ENCODE measurements around the gene CATSPERD. TPM values are rescaled to one million over a fixed set of nuclear protein-coding genes. Genes with fewer than 3 reads are reported as not detected.

CATSPERD gene
- total RNA-seq (under 1 TPM in 1 of 5 experiments, not detected in 4; 0.07 TPM), polyA plus RNA-seq (not detected), total RNA-seq (not detected)

DNA sequence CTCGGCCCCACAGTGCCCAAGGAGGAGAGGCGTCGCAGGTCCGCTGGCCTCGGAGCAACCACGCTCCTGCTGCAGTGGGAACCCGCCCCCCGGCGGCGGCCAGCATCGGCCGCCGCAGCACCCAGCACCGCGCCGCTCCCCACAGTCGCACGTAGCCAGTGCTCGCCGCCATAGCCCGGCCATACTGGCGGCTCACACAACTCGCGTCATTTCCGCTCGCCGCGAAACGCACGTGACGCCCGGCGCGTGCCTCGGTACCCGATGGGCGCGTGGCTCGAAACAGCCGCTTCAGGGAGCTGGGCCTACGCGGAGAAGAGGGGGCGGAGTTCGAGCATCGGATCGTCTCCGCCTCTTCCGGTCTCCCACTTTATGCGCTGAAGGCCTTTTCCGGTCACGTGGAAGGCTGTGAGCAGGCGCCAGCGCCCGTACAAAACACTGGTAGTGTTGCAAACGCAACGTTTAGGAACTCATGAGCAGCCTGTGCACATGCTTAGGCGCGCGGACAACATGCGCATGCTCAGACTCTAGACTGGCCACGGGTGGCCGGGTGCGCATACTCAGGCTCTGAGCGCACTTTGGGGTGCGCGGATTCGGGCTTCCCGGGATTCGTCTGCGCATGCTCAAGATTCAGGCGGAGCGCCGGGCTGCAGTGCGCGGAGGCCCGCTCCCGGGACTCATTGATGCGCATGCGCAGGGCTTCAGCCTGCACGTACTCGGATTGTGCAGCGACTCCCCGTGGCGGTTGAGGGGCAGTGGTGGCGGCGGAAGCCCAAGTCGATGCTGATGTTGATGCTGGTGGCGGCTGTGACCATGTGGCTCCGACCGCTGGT lies at the start of gene CATSPERD, which contains the start of gene LONP1:
Gene CATSPERD, plus strand, starts transcription at position 677 of the 830 bp plus-strand sequence. Its CDS starts 101 bp downstream, at position 778.
Gene LONP1, minus strand, starts transcription at position 186 of the 830 bp plus-strand sequence. Its CDS starts 14 bp downstream, at position 172.
- DNase-seq (peak; percentile 96 to 100 (median 98)), ATAC-seq (peak; percentile 95)
- Histone ChIP-seq H3K4me1 (ENCODE audit: control insufficient read depth in 2 of 2, insufficient read depth in 2 of 2, low read length in 2 of 2) (peaks cover 12 to 16% of the 10 kb centered on the region in 2 donors), H3K9me3 (ENCODE audit: control insufficient read depth in 2 of 3, low read length in 3 of 3) (no peaks in the 10 kb centered on the region), H3K36me3 (ENCODE audit: control insufficient read depth in 2 of 3, insufficient read depth in 3 of 3, low read length in 3 of 3) (peaks cover 0 to 14% (median 0%) of the 10 kb centered on the region in 3 experiments), H3K4me3 (ENCODE audit: low read length) (peak within 1 kb of the TSS; percentile 86), H3K27me3 (ENCODE audit: control insufficient read depth in 2 of 2, insufficient read depth in 2 of 2, low read length in 2 of 2) (no peaks in the 10 kb centered on the region), H3K27ac (ENCODE audit: low read depth, low read length) (peak within 1 kb of the TSS; percentile 97)
- H3K9me3 Mint-ChIP-seq, result peaks cover 0 to 7% (median 0%) of the 10 kb centered on the region in 11 donors
- peak within 1 kb of the TSS; percentile 94 to 98 (median 95) for H3K27ac Mint-ChIP-seq
- ChIA-PET POLR2A (interaction anchor here (0.6 to 3.0 kb wide), 11 partner anchors 29 to 183 kb away, joined by 3 to 32 read pairs (median 10); partner anchors contain the start of genes DUS3L, NDUFA11, RPL36 and SAFB), CTCF (interaction anchor here (0.6 to 1.5 kb wide), 7 partner anchors 31 to 690 kb away, joined by 3 to 10 read pairs (median 4); partner anchors contain the start of gene RPL36)
- H3K27me3 Mint-ChIP-seq, result peaks cover 0 to 2% (median 0%) of the 10 kb centered on the region in 5 donors
- intact Hi-C loops (cut with micrococcal nuclease), result loop anchor here (1.0 to 10.0 kb wide), 13 partner anchors 30 to 1249 kb away; partner anchors contain the start of genes FEM1A (in 2 of the 2), MICOS13 (in 2 of the 2), RANBP3 (in 2 of the 2) and RPL36 (in 2 of the 2)
- peaks cover 9 to 42% (median 29%) of the 10 kb centered on the region in 7 donors for H3K4me1 Mint-ChIP-seq
- H3K36me3 Mint-ChIP-seq, result peaks cover 0 to 8% (median 3%) of the 10 kb centered on the region in 5 donors
- H3K4me3 Mint-ChIP-seq, result peak within 1 kb of the TSS; percentile 87 to 96 (median 93)

- intact Hi-C loops (cut with micrococcal nuclease), result no loop called here
- Histone ChIP-seq H3K27me3 (ENCODE audit: control insufficient read depth in 2 of 2, insufficient read depth in 2 of 2, low read length in 2 of 2) (no peaks in the 10 kb centered on the region), H3K27ac (ENCODE audit: low read depth, low read length) (no peak overlapping the region), H3K4me1 (ENCODE audit: control insufficient read depth in 2 of 2, insufficient read depth in 2 of 2, low read length in 2 of 2) (no peaks in the 10 kb centered on the region), H3K9me3 (ENCODE audit: control insufficient read depth in 2 of 3, low read length in 3 of 3) (no peaks in the 10 kb centered on the region), H3K36me3 (ENCODE audit: control insufficient read depth in 2 of 3, insufficient read depth in 3 of 3, low read length in 3 of 3) (peaks cover 0 to 32% (median 13%) of the 10 kb centered on the region in 3 experiments), H3K4me3 (ENCODE audit: low read length) (no peak overlapping the region)
- Mint-ChIP-seq H3K9me3 (peaks cover 0 to 4% (median 0%) of the 10 kb centered on the region in 11 donors), H3K4me3 (no peak overlapping the region), H3K27me3 (no peaks in the 10 kb centered on the region), H3K4me1 (peaks cover 0 to 6% (median 0%) of the 10 kb centered on the region in 7 donors), H3K36me3 (peaks cover 0 to 21% (median 0%) of the 10 kb centered on the region in 5 donors), H3K27ac (peak overlapping the region in 1 of 9 donors; percentile 62)
- ATAC-seq, result no peak
- ChIA-PET CTCF (no interaction called here), POLR2A (no interaction called here)
- DNase-seq, result no peak
These were observed 48.8 kb upstream of the CATSPERD start for GRCh38 chr19:5671600-5671999.

- Mint-ChIP-seq H3K27ac (peak overlapping the region in 2 of 9 donors; percentile 13 to 49), H3K27me3 (no peaks in the 10 kb centered on the region)
- POLR2A ChIA-PET, result no interaction called here
These were observed 47.6 kb upstream of the CATSPERD start for GRCh38 chr19:5672708-5673459.

GRCh38 chr19:5673752-5674151 lies 46.7 kb upstream of the CATSPERD start:
- H3K27me3 ChIP-seq (ENCODE audit: control insufficient read depth in 2 of 2, insufficient read depth in 2 of 2, low read length in 2 of 2), result no peaks in the 10 kb centered on the region
- peak overlapping the region in 1 of 9 donors; percentile 46 for H3K27ac Mint-ChIP-seq
- ChIA-PET CTCF (no interaction called here), POLR2A (no interaction called here)
- H3K4me1 Mint-ChIP-seq, result peaks cover 0 to 8% (median 0%) of the 10 kb centered on the region in 7 donors
- H3K27me3 Mint-ChIP-seq, result no peaks in the 10 kb centered on the region
- peaks cover 0 to 15% (median 0%) of the 10 kb centered on the region in 5 donors for H3K36me3 Mint-ChIP-seq
- DNase-seq, result no peak
- no peaks in the 10 kb centered on the region for H3K4me1 ChIP-seq (ENCODE audit: control insufficient read depth in 2 of 2, insufficient read depth in 2 of 2, low read length in 2 of 2)
- H3K36me3 ChIP-seq (ENCODE audit: control insufficient read depth in 2 of 3, insufficient read depth in 3 of 3, low read length in 3 of 3), result peaks cover 0 to 24% (median 4%) of the 10 kb centered on the region in 3 experiments
- no peaks in the 10 kb centered on the region for H3K9me3 ChIP-seq (ENCODE audit: control insufficient read depth in 2 of 3, low read length in 3 of 3)
- no peak for ATAC-seq
- intact Hi-C loops (cut with micrococcal nuclease), result no loop called here
- H3K4me3 Mint-ChIP-seq, result no peak overlapping the region
- H3K27ac ChIP-seq (ENCODE audit: low read depth, low read length), result no peak overlapping the region
- no peak overlapping the region for H3K4me3 ChIP-seq (ENCODE audit: low read length)
- H3K9me3 Mint-ChIP-seq, result peaks cover 0 to 4% (median 0%) of the 10 kb centered on the region in 11 donors

More at GRCh38 chr19:5672708-5673459, 47.6 kb upstream of the CATSPERD start:
- Mint-ChIP-seq H3K4me1 (peaks cover 0 to 8% (median 0%) of the 10 kb centered on the region in 7 donors), H3K9me3 (peaks cover 0 to 4% (median 0%) of the 10 kb centered on the region in 11 donors), H3K4me3 (no peak overlapping the region), H3K36me3 (peaks cover 0 to 17% (median 0%) of the 10 kb centered on the region in 5 donors)
- Histone ChIP-seq H3K4me1 (ENCODE audit: control insufficient read depth in 2 of 2, insufficient read depth in 2 of 2, low read length in 2 of 2) (no peaks in the 10 kb centered on the region), H3K27me3 (ENCODE audit: control insufficient read depth in 2 of 2, insufficient read depth in 2 of 2, low read length in 2 of 2) (no peaks in the 10 kb centered on the region), H3K4me3 (ENCODE audit: low read length) (no peak overlapping the region), H3K9me3 (ENCODE audit: control insufficient read depth in 2 of 3, low read length in 3 of 3) (no peaks in the 10 kb centered on the region), H3K36me3 (ENCODE audit: control insufficient read depth in 2 of 3, insufficient read depth in 3 of 3, low read length in 3 of 3) (peaks cover 0 to 23% (median 4%) of the 10 kb centered on the region in 3 experiments), H3K27ac (ENCODE audit: low read depth, low read length) (no peak overlapping the region)
- ATAC-seq, result no peak
- DNase-seq, result no peak
- CTCF ChIA-PET, result no interaction called here
- intact Hi-C loops (cut with micrococcal nuclease), result no loop called here

DNA sequence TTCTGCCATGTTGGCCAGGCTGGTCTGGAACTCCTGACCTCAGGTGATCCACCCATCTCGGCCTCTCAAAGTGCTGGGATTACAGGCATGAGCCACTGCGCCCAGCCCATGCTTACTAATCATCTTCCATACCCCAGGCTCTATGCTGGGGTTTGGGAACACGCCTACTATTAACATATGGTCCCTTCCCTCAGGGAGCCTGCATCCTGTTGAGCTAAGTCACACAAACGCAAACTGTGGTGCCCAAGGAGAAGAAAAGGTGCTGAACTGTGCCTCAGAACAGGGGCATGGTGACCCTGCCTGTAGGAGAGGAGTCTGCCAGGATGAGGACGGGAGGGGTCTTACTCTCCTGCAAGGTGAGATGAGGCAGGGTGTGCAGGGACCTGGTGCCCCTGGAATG lies 45.7 kb upstream of the CATSPERD start:
- DNase-seq (no peak), ATAC-seq (no peak)
- Mint-ChIP-seq H3K4me3 (no peak overlapping the region), H3K36me3 (peaks cover 0 to 18% (median 0%) of the 10 kb centered on the region in 5 donors), H3K27me3 (no peaks in the 10 kb centered on the region), H3K4me1 (peaks cover 7 to 13% (median 8%) of the 10 kb centered on the region in 7 donors), H3K9me3 (peaks cover 0 to 4% (median 0%) of the 10 kb centered on the region in 11 donors), H3K27ac (peak overlapping the region in 1 of 9 donors; percentile 62)
- H3K4me1 ChIP-seq (ENCODE audit: control insufficient read depth in 2 of 2, insufficient read depth in 2 of 2, low read length in 2 of 2), result peaks cover 5 to 8% of the 10 kb centered on the region in 2 donors
- no peak overlapping the region for H3K4me3 ChIP-seq (ENCODE audit: low read length)
- ChIA-PET POLR2A (no interaction called here), CTCF (no interaction called here)
- H3K27ac ChIP-seq (ENCODE audit: low read depth, low read length), result peak overlapping the region; percentile 14
- no peaks in the 10 kb centered on the region for H3K27me3 ChIP-seq (ENCODE audit: control insufficient read depth in 2 of 2, insufficient read depth in 2 of 2, low read length in 2 of 2)
- intact Hi-C loops (cut with micrococcal nuclease), result no loop called here
- no peaks in the 10 kb centered on the region for H3K9me3 ChIP-seq (ENCODE audit: control insufficient read depth in 2 of 3, low read length in 3 of 3)
- peaks cover 0 to 15% (median under 1%) of the 10 kb centered on the region in 3 experiments for H3K36me3 ChIP-seq (ENCODE audit: control insufficient read depth in 2 of 3, insufficient read depth in 3 of 3, low read length in 3 of 3)
